HCEC 1CT (cell line): ENCODE measurements around the gene PPP1R14B.
A peak's percentile ranks its signal among the peaks of the same experiment; 100 is the strongest.

ENCODE experiments used
- DNase-seq: peaks from one replicate; pipeline ENCODE4 v3.0.0-alpha.2; 2017

PPP1R14B gene

GRCh38 chr11:64208086-64208795, 38.5 kb downstream of the PPP1R14B start:
- no peak for DNase-seq

- DNase-seq = peak; percentile 73
These were observed 39.3 kb downstream of the PPP1R14B start for GRCh38 chr11:64207256-64208085.

GRCh38 chr11:64206457-64207255, 40.1 kb downstream of the PPP1R14B start, which contains the start of gene FERMT3:
FERMT3 (plus strand) TSS chr11:64206721; CDS start chr11:64207365, 644 bp downstream.
- DNase-seq = no peak

GRCh38 chr11:64204464-64204989, 42.2 kb downstream of the PPP1R14B start:
- DNase-seq = peak; percentile 91

- no peak for DNase-seq
These were observed 42.7 kb downstream of the PPP1R14B start for GRCh38 chr11:64204080-64204440.

- DNase-seq = no peak
These were observed 43.2 kb downstream of the PPP1R14B start for GRCh38 chr11:64203421-64204079.

- DNase-seq = no peak
These were observed 43.8 kb downstream of the PPP1R14B start for GRCh38 chr11:64202992-64203391.

GRCh38 chr11:64201543-64201942, 45.2 kb downstream of the PPP1R14B start:
- no peak for DNase-seq

- DNase-seq = no peak
These were observed 48.2 kb downstream of the PPP1R14B start for GRCh38 chr11:64198511-64198910.

- DNase-seq = no peak
These were observed 50.1 kb downstream of the PPP1R14B start for GRCh38 chr11:64196626-64197025.
